ENCODE data around the gene RAB11FIP4. TPM values are rescaled to one million over a fixed set of nuclear protein-coding genes. Genes with fewer than 3 reads are reported as not detected.

RAB11FIP4 gene
- total RNA-seq, 4 donors from 2014 or later = 41.0 to 173 (median 53.7) TPM

GRCh38 chr17:31434727-31435050 lies 43.2 kb downstream of the RAB11FIP4 start:
- no peaks in the 10 kb centered on the region for H3K36me3 ChIP-seq
- no peak overlapping the region for H3K27ac ChIP-seq
- peaks cover 4% of the 10 kb centered on the region for H3K27me3 ChIP-seq
- intact Hi-C loops (cut with DNase I; ENCODE audit: low total_unique reads) = loop anchor here (2.0 to 5.0 kb wide), 3 partner anchors 48 to 423 kb away; partner anchors contain the start of gene COPRS
- peaks cover 0 to 7% (median 3%) of the 10 kb centered on the region in 4 donors for H3K4me1 ChIP-seq
- no peak for DNase-seq
- in situ Hi-C loops (cut with MboI; ENCODE audit: low pct_ligation_motif_present in 1 of 4, low pct_unique_long_range_greater_than_20kb in 1 of 4, low sequenced_read_pairs in 3 of 4) = loop anchor here (5.0 to 25.0 kb wide), 3 partner anchors 93 to 410 kb away; no protein-coding TSS in a partner anchor
- no peak overlapping the region for H3K4me3 ChIP-seq
- no peaks in the 10 kb centered on the region for H3K9me3 ChIP-seq
- 60 to 85% methylated on average over 1 to 8 of the region's 8 CpGs for WGBS, 2 donors (ENCODE audit: low coverage in 1 of 2)
- TF ChIP-seq POLR2A (IDR thresholded peaks at IDR 0.05) (no peak), EP300 (IDR thresholded peaks at IDR 0.05; ENCODE audit: low read depth) (no peak), CTCF (IDR thresholded peaks at IDR 0.05) (no peak), POLR2AphosphoS5 (IDR thresholded peaks at IDR 0.05) (no peak)

- in situ Hi-C loops (cut with MboI; ENCODE audit: low pct_ligation_motif_present in 1 of 4, low pct_unique_long_range_greater_than_20kb in 1 of 4, low sequenced_read_pairs in 3 of 4) = loop anchor here (10.0 to 25.0 kb wide), 2 partner anchors 402 to 409 kb away; no protein-coding TSS in a partner anchor
Observed at GRCh38 chr17:31435581-31435980, 44.1 kb downstream of the RAB11FIP4 start.

GRCh38 chr17:31437720-31438400 lies 46.4 kb downstream of the RAB11FIP4 start:
- no peak overlapping the region for H3K27ac ChIP-seq
- H3K4me3 ChIP-seq = no peak overlapping the region
- peaks cover 0 to 3% (median 3%) of the 10 kb centered on the region in 4 donors for H3K4me1 ChIP-seq
- H3K36me3 ChIP-seq = no peaks in the 10 kb centered on the region
- no peak for DNase-seq
- WGBS, 2 donors (ENCODE audit: low coverage in 1 of 2) = 40 to 53% methylated on average over 4 to 8 of the region's 11 CpGs
- TF ChIP-seq POLR2A (IDR thresholded peaks at IDR 0.05) (no peak), CTCF (IDR thresholded peaks at IDR 0.05) (no peak), EP300 (IDR thresholded peaks at IDR 0.05; ENCODE audit: low read depth) (no peak), POLR2AphosphoS5 (IDR thresholded peaks at IDR 0.05) (no peak)
- no peaks in the 10 kb centered on the region for H3K27me3 ChIP-seq
- no peaks in the 10 kb centered on the region for H3K9me3 ChIP-seq
- in situ Hi-C loops (cut with MboI; ENCODE audit: low pct_ligation_motif_present in 1 of 4, low pct_unique_long_range_greater_than_20kb in 1 of 4, low sequenced_read_pairs in 3 of 4) = loop anchor here (10.0 to 25.0 kb wide), 2 partner anchors 399 to 407 kb away; no protein-coding TSS in a partner anchor
- intact Hi-C loops (cut with DNase I; ENCODE audit: low total_unique reads) = loop anchor here (5.0 kb wide), 2 partner anchors 89 to 419 kb away; partner anchors contain the start of gene COPRS

More at GRCh38 chr17:31435581-31435980, 44.1 kb downstream of the RAB11FIP4 start:
- intact Hi-C loops (cut with DNase I; ENCODE audit: low total_unique reads) = loop anchor here (2.0 to 5.0 kb wide), 3 partner anchors 49 to 422 kb away; partner anchors contain the start of gene COPRS
- Histone ChIP-seq H3K4me1 (peaks cover 0 to 7% (median 3%) of the 10 kb centered on the region in 4 donors), H3K27me3 (peaks cover 3% of the 10 kb centered on the region), H3K36me3 (no peaks in the 10 kb centered on the region), H3K9me3 (no peaks in the 10 kb centered on the region), H3K4me3 (no peak overlapping the region), H3K27ac (no peak overlapping the region)
- DNase-seq = no peak
- whole genome bisulfite sequencing, 2 donors (ENCODE audit: low coverage in 1 of 2) = 58% methylated on average over 2 of the region's 2 CpGs; no CpG with 5 or more reads in 1 of the 2 donors
- TF ChIP-seq POLR2A (IDR thresholded peaks at IDR 0.05) = no peak
- TF ChIP-seq CTCF (IDR thresholded peaks at IDR 0.05) = no peak
- TF ChIP-seq POLR2AphosphoS5 (IDR thresholded peaks at IDR 0.05) = no peak
- no peak for TF ChIP-seq EP300 (IDR thresholded peaks at IDR 0.05; ENCODE audit: low read depth)

- DNase-seq = no peak
- in situ Hi-C loops (cut with MboI; ENCODE audit: low pct_ligation_motif_present in 1 of 4, low pct_unique_long_range_greater_than_20kb in 1 of 4, low sequenced_read_pairs in 3 of 4) = loop anchor here (5.0 to 25.0 kb wide), 4 partner anchors 75 to 405 kb away; no protein-coding TSS in a partner anchor
- intact Hi-C loops (cut with DNase I; ENCODE audit: low total_unique reads) = loop anchor here (5.0 kb wide), 2 partner anchors 88 to 418 kb away; partner anchors contain the start of gene COPRS
- TF ChIP-seq POLR2A (IDR thresholded peaks at IDR 0.05) = no peak
- TF ChIP-seq CTCF (IDR thresholded peaks at IDR 0.05) = no peak
- TF ChIP-seq EP300 (IDR thresholded peaks at IDR 0.05; ENCODE audit: low read depth) = no peak
- no peak for TF ChIP-seq POLR2AphosphoS5 (IDR thresholded peaks at IDR 0.05)
- Histone ChIP-seq H3K9me3 (no peaks in the 10 kb centered on the region), H3K36me3 (no peaks in the 10 kb centered on the region), H3K4me3 (no peak overlapping the region), H3K4me1 (peaks cover 0 to 3% (median 3%) of the 10 kb centered on the region in 4 donors), H3K27me3 (no peaks in the 10 kb centered on the region), H3K27ac (no peak overlapping the region)
- WGBS, 2 donors (ENCODE audit: low coverage in 1 of 2) = 90 to 92% methylated on average over 2 to 4 of the region's 4 CpGs
Observed at GRCh38 chr17:31439716-31440115, 48.2 kb downstream of the RAB11FIP4 start.

All from transverse colon (tissue), 4 donors.